Keratinocyte (primary cell): ENCODE measurements around the gene NAALADL2. TPM values are rescaled to one million over a fixed set of nuclear protein-coding genes. Genes with fewer than 3 reads are reported as not detected.

Experiments
- DNase-seq: peaks from one replicate; pipeline ENCODE4 v3.0.0-alpha.2; 2011; ENCODE audit warnings: low read depth, missing footprints, low spot score
- FAIRE-seq: peaks from 2 replicates; lab custom pipeline; 2011; peaks lifted over from hg19 to GRCh38; lab: Jason Lieb, UNC
- H2AFZ ChIP-seq: 2 replicates; pipeline ENCODE4 v1.6.0; 2012; ENCODE audit warnings: low read length, control low read depth, inconsistent platforms; ENCODE audit not compliant: control insufficient read depth
- H3K27ac ChIP-seq: 2 replicates; pipeline ENCODE4 v1.5.1; 2011; ENCODE audit warnings: low read length; ENCODE audit not compliant: control insufficient read depth, insufficient read depth
- H3K27me3 ChIP-seq: 3 replicates; pipeline ENCODE4 v1.6.0; 2011; ENCODE audit warnings: low read length; ENCODE audit not compliant: control insufficient read depth, insufficient read depth; ENCODE audit errors: extremely low read depth
- H3K36me3 ChIP-seq, 2 experiments: 2 replicates in 1 of 2; 3 replicates in 1 of 2; pipeline ENCODE4 v1.5.1; 2011; ENCODE audit warnings: low read length in 2 of 2, mild to moderate bottlenecking in 1 of 2; ENCODE audit not compliant: control insufficient read depth in 2 of 2, insufficient read depth in 2 of 2; ENCODE audit errors: extremely low read depth in 1 of 2
- H3K4me1 ChIP-seq: 3 replicates; pipeline ENCODE4 v1.5.1; 2011; ENCODE audit warnings: low read length; ENCODE audit not compliant: control insufficient read depth, insufficient read depth; ENCODE audit errors: extremely low read depth
- H3K4me2 ChIP-seq: 3 replicates; pipeline ENCODE4 v1.6.0; 2011; ENCODE audit warnings: low read depth, low read length; ENCODE audit not compliant: control insufficient read depth, insufficient read depth; ENCODE audit errors: extremely low read depth
- H3K4me3 ChIP-seq, 3 experiments: fragments of 200-600 bp in 1 of 3; sonication (generic) in 1 of 3; 2 replicates in 2 of 3; 3 replicates in 1 of 3; pipeline ENCODE4 v1.5.1; 2011 to 2016; ENCODE audit warnings: low read length in 3 of 3, mild to moderate bottlenecking in 3 of 3, control low read depth in 2 of 3, inconsistent platforms in 1 of 3, low read depth in 1 of 3, mixed read lengths in 1 of 3, mixed run types in 1 of 3, moderate library complexity in 1 of 3; ENCODE audit not compliant: control insufficient read depth in 2 of 3, insufficient read depth in 2 of 3; ENCODE audit errors: extremely low read depth in 1 of 3
- H3K79me2 ChIP-seq: 2 replicates; pipeline ENCODE4 v1.6.0; 2012; ENCODE audit warnings: low read length; ENCODE audit not compliant: control insufficient read depth, insufficient read depth
- H3K9ac ChIP-seq: 3 replicates; pipeline ENCODE4 v1.6.0; 2011; ENCODE audit warnings: low read length; ENCODE audit not compliant: control insufficient read depth, insufficient read depth; ENCODE audit errors: extremely low read depth
- H3K9me1 ChIP-seq: 3 replicates; pipeline ENCODE4 v1.6.0; 2011; ENCODE audit warnings: low read length; ENCODE audit not compliant: control insufficient read depth, insufficient read depth; ENCODE audit errors: extremely low read depth
- H3K9me3 ChIP-seq: 2 replicates; pipeline ENCODE4 v1.5.1; 2012; ENCODE audit warnings: low read depth, low read length; ENCODE audit not compliant: control insufficient read depth
- H4K20me1 ChIP-seq: 3 replicates; pipeline ENCODE4 v1.6.0; 2011; ENCODE audit warnings: low read length; ENCODE audit not compliant: control insufficient read depth, insufficient read depth; ENCODE audit errors: extremely low read depth
- EZH2 ChIP-seq: IDR thresholded peaks from one replicate; pipeline ENCODE4 v1.6.1; 2012; ENCODE audit warnings: inconsistent platforms, mild to moderate bottlenecking, low read length, moderate library complexity
- dilution Hi-C: fragments of 300-500 bp; cut with MboI; formaldehyde crosslinking; loops from one replicate; pipeline ENCODE4 v1.7.0; 2020; ENCODE audit warnings: low sequenced_read_pairs; ENCODE audit not compliant: extremely low pct_ligation_motif_present
- polyA plus RNA-seq, 5 experiments: library from polyadenylated mRNA; depleted of rRNA in 3 of 5; stranded (reverse) in 3 of 5; stranded (forward) in 1 of 5; unstranded in 1 of 5; fragments of >200 nt; gene quantifications; 1 replicate in 1 of 5; 2 replicates in 3 of 5; 3 replicates in 1 of 5; pipeline versions ENCODE4 v1.2.1 to v1.2.3, GENCODE V29; 2011 to 2012; ENCODE audit warnings: missing spikeins in 2 of 5, low read depth in 1 of 5, low replicate concordance in 1 of 5
- TF ChIP-seq, protein P1 (sequence below), 3 experiments: IDR thresholded peaks in 1 of 3; conservative IDR thresholded peaks in 1 of 3; optimal IDR thresholded peaks in 1 of 3; 2 replicates in 2 of 3; 3 replicates in 1 of 3; pipeline versions ENCODE3 to v1.5.1; 2011; ENCODE audit warnings: low read length in 3 of 3, mild to moderate bottlenecking in 3 of 3, moderate library complexity in 2 of 3, control low read depth in 1 of 3, inconsistent platforms in 1 of 3; ENCODE audit not compliant: insufficient read depth in 2 of 3; ENCODE audit errors: extremely low read depth in 1 of 3

NAALADL2 gene
- polyA plus RNA-seq, 1 donor (not counting 4 experiments of a cell fraction or from before 2014, with no cell fraction given), result 0.75 TPM

DNA sequence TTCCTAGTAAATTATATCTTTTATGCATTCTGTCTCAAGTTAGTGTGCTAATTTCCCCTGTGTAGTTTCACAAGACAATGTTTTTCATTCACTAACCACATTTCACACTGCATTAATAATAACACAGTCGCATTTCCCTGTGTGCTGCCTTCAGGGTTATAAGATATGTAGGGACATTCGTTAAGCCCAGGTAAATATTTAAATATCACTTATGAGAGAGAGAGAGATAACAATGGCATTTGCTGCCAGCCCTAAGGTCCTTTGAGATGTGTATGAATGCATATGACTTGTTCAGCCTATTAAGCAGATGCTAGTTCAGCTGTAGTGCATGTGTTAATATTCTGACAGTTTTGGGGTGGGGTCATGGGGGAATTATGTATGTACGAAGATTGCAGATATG, 876.7 kb downstream of the NAALADL2 start:
- no peak for DNase-seq
- Histone ChIP-seq H3K4me3 (no peak overlapping the region), H3K9me3 (no peaks in the 10 kb centered on the region), H3K27me3 (no peaks in the 10 kb centered on the region), H3K36me3 (no peaks in the 10 kb centered on the region), H2AFZ (no peak overlapping the region), H3K9ac (no peak overlapping the region), H4K20me1 (no peaks in the 10 kb centered on the region), H3K4me1 (peaks cover 12% of the 10 kb centered on the region), H3K79me2 (no peaks in the 10 kb centered on the region), H3K27ac (no peak overlapping the region), H3K9me1 (no peaks in the 10 kb centered on the region), H3K4me2 (no peak overlapping the region)
- no peak for FAIRE-seq
- dilution Hi-C loops, result no loop called here
- TF ChIP-seq, protein P1, sequence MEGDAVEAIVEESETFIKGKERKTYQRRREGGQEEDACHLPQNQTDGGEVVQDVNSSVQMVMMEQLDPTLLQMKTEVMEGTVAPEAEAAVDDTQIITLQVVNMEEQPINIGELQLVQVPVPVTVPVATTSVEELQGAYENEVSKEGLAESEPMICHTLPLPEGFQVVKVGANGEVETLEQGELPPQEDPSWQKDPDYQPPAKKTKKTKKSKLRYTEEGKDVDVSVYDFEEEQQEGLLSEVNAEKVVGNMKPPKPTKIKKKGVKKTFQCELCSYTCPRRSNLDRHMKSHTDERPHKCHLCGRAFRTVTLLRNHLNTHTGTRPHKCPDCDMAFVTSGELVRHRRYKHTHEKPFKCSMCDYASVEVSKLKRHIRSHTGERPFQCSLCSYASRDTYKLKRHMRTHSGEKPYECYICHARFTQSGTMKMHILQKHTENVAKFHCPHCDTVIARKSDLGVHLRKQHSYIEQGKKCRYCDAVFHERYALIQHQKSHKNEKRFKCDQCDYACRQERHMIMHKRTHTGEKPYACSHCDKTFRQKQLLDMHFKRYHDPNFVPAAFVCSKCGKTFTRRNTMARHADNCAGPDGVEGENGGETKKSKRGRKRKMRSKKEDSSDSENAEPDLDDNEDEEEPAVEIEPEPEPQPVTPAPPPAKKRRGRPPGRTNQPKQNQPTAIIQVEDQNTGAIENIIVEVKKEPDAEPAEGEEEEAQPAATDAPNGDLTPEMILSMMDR (optimal IDR thresholded peaks at IDR 0.05 in 1 of 3, IDR thresholded peaks at IDR 0.05 in 1 of 3, conservative IDR thresholded peaks at IDR 0.05 in 1 of 3; ENCODE audit: extremely low read depth in 1 of 3, insufficient read depth in 2 of 3, low read length in 3 of 3), result no peak
- TF ChIP-seq EZH2, result no peak

DNA sequence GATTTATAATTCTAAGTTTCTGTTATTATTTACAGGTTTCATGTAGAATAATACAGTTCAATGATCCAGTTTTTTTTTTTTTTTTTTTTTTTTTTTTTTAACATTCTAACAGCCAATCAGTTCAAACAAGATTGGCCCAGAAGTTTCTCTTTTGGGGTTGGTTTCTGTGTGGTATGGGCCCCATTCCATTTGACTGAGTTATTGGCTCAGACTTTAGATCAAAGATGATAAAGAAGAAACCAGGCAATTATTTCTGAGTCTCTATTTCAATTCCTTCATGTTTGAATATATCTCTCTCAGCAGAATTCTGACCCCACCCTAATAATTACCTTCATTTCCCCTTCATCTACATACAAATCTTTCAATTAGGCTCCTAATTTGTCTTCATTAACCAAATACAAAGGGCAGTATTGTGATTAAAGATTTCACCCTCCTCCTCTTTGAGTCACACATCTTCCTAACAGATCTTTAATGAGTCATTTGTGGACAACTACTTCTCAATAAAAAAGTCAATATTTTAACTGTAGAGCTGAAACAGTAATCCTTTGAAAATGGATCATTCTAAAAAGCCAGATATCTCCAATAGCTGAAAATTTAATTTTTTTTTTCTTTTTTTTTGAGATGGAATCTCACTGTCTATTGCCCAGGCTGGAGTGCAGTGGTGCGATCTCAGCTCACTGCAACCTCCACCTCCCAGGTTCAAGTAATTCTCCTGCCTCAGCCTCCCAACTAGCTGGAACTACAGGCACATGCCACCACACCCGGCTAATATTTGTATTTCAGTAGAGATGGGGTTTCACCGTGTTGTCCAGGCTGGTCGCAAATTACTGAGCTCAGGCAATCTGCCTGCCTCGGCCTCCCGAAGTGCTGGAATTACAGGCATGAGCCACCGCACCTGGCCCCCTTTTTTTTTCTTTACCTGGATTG, 878.8 kb downstream of the NAALADL2 start:
- FAIRE-seq (no peak), DNase-seq (no peak)
- Histone ChIP-seq H3K27ac (peak overlapping the region; percentile 58), H4K20me1 (no peaks in the 10 kb centered on the region), H3K27me3 (no peaks in the 10 kb centered on the region), H3K79me2 (no peaks in the 10 kb centered on the region), H3K9me3 (no peaks in the 10 kb centered on the region), H3K9ac (no peak overlapping the region), H3K36me3 (no peaks in the 10 kb centered on the region), H2AFZ (peak overlapping the region; percentile 83), H3K4me1 (peaks cover 12% of the 10 kb centered on the region), H3K4me3 (peak overlapping the region in 1 of 3 experiments; percentile 22), H3K9me1 (no peaks in the 10 kb centered on the region), H3K4me2 (peak overlapping the region; percentile 48)
- TF ChIP-seq, protein P1 (optimal IDR thresholded peaks at IDR 0.05 in 1 of 3, IDR thresholded peaks at IDR 0.05 in 1 of 3, conservative IDR thresholded peaks at IDR 0.05 in 1 of 3; ENCODE audit: extremely low read depth in 1 of 3, insufficient read depth in 2 of 3, low read length in 3 of 3), result no peak
- no peak for TF ChIP-seq EZH2
- dilution Hi-C loops, result no loop called here
